CD14-positive monocyte (primary cell): Measurements from ENCODE around the gene CD247. TPM values are rescaled to one million over a fixed set of nuclear protein-coding genes. Genes with fewer than 3 reads are reported as not detected.

Experiments
- DNase-seq, 3 donors: peaks; one replicate each; pipeline ENCODE4 v3.0.0-alpha.2; 2011 to 2022
- H2AFZ ChIP-seq: 2 replicates; pipeline ENCODE4 v1.6.0; 2012; ENCODE audit warnings: mild to moderate bottlenecking, low read depth, low read length, inconsistent platforms; ENCODE audit not compliant: insufficient read depth, poor library complexity, severe bottlenecking
- H3K27ac ChIP-seq, 2 donors: 1 replicate in 1 of 2; 2 replicates in 1 of 2; pipeline ENCODE4 v1.5.1; 2012 to 2013; ENCODE audit warnings: low read length in 2 of 2, control low read depth in 1 of 2, inconsistent platforms in 1 of 2, low read depth in 1 of 2, mild to moderate bottlenecking in 1 of 2
- H3K27me3 ChIP-seq, 2 donors: one replicate each; pipeline versions ENCODE4 v1.6.0 to v1.6.1; 2011 to 2013; ENCODE audit warnings: low read length in 2 of 2; ENCODE audit not compliant: control insufficient read depth in 2 of 2, insufficient read depth in 2 of 2
- H3K36me3 ChIP-seq, 2 donors: replicated peaks in 1 of 2; 1 replicate in 1 of 2; 2 replicates in 1 of 2; pipeline versions ENCODE4 v1.5.1 to v1.6.1; 2012 to 2013; ENCODE audit warnings: low read length in 2 of 2, control low read depth in 1 of 2, inconsistent platforms in 1 of 2, mild to moderate bottlenecking in 1 of 2; ENCODE audit not compliant: insufficient read depth in 2 of 2, control insufficient read depth in 1 of 2
- H3K4me1 ChIP-seq, 2 donors: 1 replicate in 1 of 2; 2 replicates in 1 of 2; pipeline versions ENCODE4 v1.5.1 to v1.6.1; 2012 to 2013; ENCODE audit warnings: low read length in 2 of 2, control low read depth in 1 of 2, inconsistent platforms in 1 of 2, mild to moderate bottlenecking in 1 of 2, moderate library complexity in 1 of 2; ENCODE audit not compliant: insufficient read depth in 2 of 2, control insufficient read depth in 1 of 2
- H3K4me2 ChIP-seq: replicated peaks from 2 replicates; pipeline ENCODE3; 2012; ENCODE audit warnings: low read length, moderate library complexity, mild to moderate bottlenecking; ENCODE audit not compliant: poor library complexity, severe bottlenecking; ENCODE audit errors: extremely low read depth
- H3K4me3 ChIP-seq, 3 experiments: fragments of 200-600 bp in 1 of 3; sonication (generic) in 1 of 3; replicated peaks in 1 of 3; 1 replicate in 2 of 3; 2 replicates in 1 of 3; pipeline ENCODE4 v1.5.1; 2011 to 2013; ENCODE audit warnings: low read length in 3 of 3, mild to moderate bottlenecking in 3 of 3, control low read depth in 2 of 3, low read depth in 2 of 3, inconsistent platforms in 1 of 3, moderate library complexity in 1 of 3
- H3K79me2 ChIP-seq: 2 replicates; pipeline ENCODE4 v1.6.0; 2012; ENCODE audit warnings: mild to moderate bottlenecking, control low read depth, inconsistent platforms, low read length, moderate library complexity; ENCODE audit not compliant: insufficient read depth
- H3K9ac ChIP-seq: 2 replicates; pipeline ENCODE4 v1.6.0; 2017; ENCODE audit warnings: low read length, mild to moderate bottlenecking; ENCODE audit not compliant: insufficient read depth, poor library complexity, severe bottlenecking
- H3K9me3 ChIP-seq, 2 donors: replicated peaks in 1 of 2; 1 replicate in 1 of 2; 2 replicates in 1 of 2; pipeline versions ENCODE4 v1.5.1 to v1.6.1; 2012 to 2013; ENCODE audit warnings: low read length in 2 of 2, control low read depth in 1 of 2; ENCODE audit not compliant: control insufficient read depth in 1 of 2, insufficient read depth in 1 of 2
- H4K20me1 ChIP-seq: 2 replicates; pipeline ENCODE4 v1.6.0; 2012; ENCODE audit warnings: mild to moderate bottlenecking, low read length, control low read depth, moderate library complexity; ENCODE audit not compliant: insufficient read depth
- H3K27ac Mint-ChIP-seq, 7 donors: one replicate each; pipeline ENCODE4 v1.8.0; 2020; ENCODE audit warnings: mild to moderate bottlenecking in 7 of 7, mixed read lengths in 7 of 7, moderate library complexity in 6 of 7, inconsistent platforms in 2 of 7
- H3K27me3 Mint-ChIP-seq, 3 donors: one replicate each; pipeline ENCODE4 v1.8.0; 2021 to 2022; ENCODE audit warnings: low read depth in 3 of 3, mild to moderate bottlenecking in 3 of 3, mixed read lengths in 3 of 3, moderate library complexity in 3 of 3, inconsistent platforms in 1 of 3
- H3K36me3 Mint-ChIP-seq, 2 donors: one replicate each; pipeline ENCODE4 v1.8.0; 2020; ENCODE audit warnings: mixed read lengths in 2 of 2, inconsistent platforms in 1 of 2, mild to moderate bottlenecking in 1 of 2
- H3K4me1 Mint-ChIP-seq: one replicate; pipeline ENCODE4 v1.8.0; 2020; ENCODE audit warnings: mild to moderate bottlenecking, mixed read lengths
- H3K4me3 Mint-ChIP-seq, 2 donors: one replicate each; pipeline ENCODE4 v1.8.0; 2020; ENCODE audit warnings: mild to moderate bottlenecking in 2 of 2, mixed read lengths in 2 of 2, moderate library complexity in 1 of 2
- H3K9me3 Mint-ChIP-seq, 7 donors: one replicate each; pipeline ENCODE4 v1.8.0; 2020 to 2022; ENCODE audit warnings: mixed read lengths in 7 of 7, mild to moderate bottlenecking in 6 of 7, moderate library complexity in 6 of 7, inconsistent platforms in 2 of 7
- CTCF ChIP-seq: fragments of 200-600 bp; IDR thresholded peaks from one replicate; pipeline ENCODE4 v1.8.0; 2022; ENCODE audit warnings: antibody characterized with exemption, mild to moderate bottlenecking
- WGBS: methylation state at CpG from one replicate; pipeline ENCODE4 v1.1.5; 2013; ENCODE audit warnings: missing lambda C conversion rate; ENCODE audit not compliant: insufficient coverage; 5-methylcytosine and 5-hydroxymethylcytosine counted together
- intact Hi-C, 2 donors: fragments of 100-400 bp; cut with micrococcal nuclease; formaldehyde crosslinking; loops; one replicate each; pipeline versions ENCODE4 v1.15.0 to v1.15.1; 2023
- polyA plus RNA-seq, 3 donors: library from polyadenylated mRNA; depleted of rRNA in 1 of 3; unstranded in 2 of 3; stranded (reverse) in 1 of 3; fragments of 300-500 nt in 2 of 3; fragments of >200 nt in 1 of 3; fragmentation: Illumina TruSeq in 2 of 3; gene quantifications; 1 replicate in 2 of 3; 2 replicates in 1 of 3; pipeline ENCODE4 v1.2.3, GENCODE V29; 2012 to 2021

Gene CD247
- polyA plus RNA-seq, 3 donors = 0.29 to 1.8 (median 1.6) TPM

GRCh38 chr1:167566766-167567165, 48.4 kb upstream of the CD247 start:
- no peaks in the 10 kb centered on the region for H4K20me1 ChIP-seq
- no peak overlapping the region for H3K4me3 Mint-ChIP-seq
- H3K4me1 ChIP-seq = peaks cover 52 to 56% of the 10 kb centered on the region in 2 donors

GRCh38 chr1:167565922-167566321, 47.6 kb upstream of the CD247 start:
- TF ChIP-seq CTCF = no peak
- Histone ChIP-seq H4K20me1 (no peaks in the 10 kb centered on the region), H3K27ac (no peak overlapping the region), H3K27me3 (no peaks in the 10 kb centered on the region), H3K79me2 (no peaks in the 10 kb centered on the region), H3K36me3 (no peaks in the 10 kb centered on the region), H3K4me2 (no peak overlapping the region), H3K9me3 (no peaks in the 10 kb centered on the region), H3K9ac (no peak overlapping the region), H3K4me1 (peaks cover 52 to 58% of the 10 kb centered on the region in 2 donors), H2AFZ (no peak overlapping the region), H3K4me3 (no peak overlapping the region)
- Mint-ChIP-seq H3K9me3 (peaks cover 0 to 2% (median 0%) of the 10 kb centered on the region in 7 donors), H3K36me3 (no peaks in the 10 kb centered on the region), H3K27ac (peak overlapping the region in 4 of 7 donors; percentile 4 to 89 (median 66)), H3K27me3 (peaks cover 0 to 2% (median 0%) of the 10 kb centered on the region in 3 donors), H3K4me3 (no peak overlapping the region), H3K4me1 (peaks cover 58% of the 10 kb centered on the region)
- no peak for DNase-seq
- intact Hi-C loops = loop anchor here in 1 of 2 donors (10.0 kb wide), 1 partner anchor 69 kb away; the partner anchor contains the start of gene RCSD1
- WGBS = 47% methylated on average over 3 of the region's 5 CpGs

More at GRCh38 chr1:167566766-167567165, 48.4 kb upstream of the CD247 start:
- Histone ChIP-seq H3K9me3 (no peaks in the 10 kb centered on the region), H3K27ac (no peak overlapping the region), H3K4me3 (no peak overlapping the region), H3K27me3 (no peaks in the 10 kb centered on the region), H3K36me3 (no peaks in the 10 kb centered on the region), H3K4me2 (no peak overlapping the region), H2AFZ (no peak overlapping the region), H3K79me2 (no peaks in the 10 kb centered on the region), H3K9ac (no peak overlapping the region)
- Mint-ChIP-seq H3K9me3 (peaks cover 0 to 2% (median 0%) of the 10 kb centered on the region in 7 donors), H3K4me1 (peaks cover 55% of the 10 kb centered on the region), H3K36me3 (no peaks in the 10 kb centered on the region), H3K27ac (no peak overlapping the region), H3K27me3 (peaks cover 0 to 2% (median 0%) of the 10 kb centered on the region in 3 donors)
- DNase-seq = no peak
- 60% methylated on average over 1 of the region's 3 CpGs for WGBS
- intact Hi-C loops = loop anchor here in 1 of 2 donors (10.0 kb wide), 1 partner anchor 68 kb away; the partner anchor contains the start of gene RCSD1
- TF ChIP-seq CTCF = no peak
